HG03469 (cell line): ENCODE data around the gene HEXIM1.

ENCODE experiments used
- ATAC-seq: cut with Tn5 transposase; IDR thresholded peaks from one replicate; pipeline ENCODE4 v1.9.1; 2021; ENCODE audit warnings: mild to moderate bottlenecking, moderate library complexity, moderate number of reproducible peaks; ENCODE audit not compliant: unreplicated experiment

The HEXIM1 gene

GRCh38 chr17:45170931-45171337, 22.7 kb downstream of the HEXIM1 start:
- ATAC-seq = no peak

- no peak for ATAC-seq
These were observed 23.3 kb downstream of the HEXIM1 start for GRCh38 chr17:45171338-45172231.

- no peak for ATAC-seq
These were observed 23.9 kb downstream of the HEXIM1 start for GRCh38 chr17:45172232-45172540.

GRCh38 chr17:45172541-45173286, 24.4 kb downstream of the HEXIM1 start:
- no peak for ATAC-seq

GRCh38 chr17:45175759-45176115, 27.5 kb downstream of the HEXIM1 start:
- no peak for ATAC-seq

- ATAC-seq = no peak
These were observed 29.3 kb downstream of the HEXIM1 start for GRCh38 chr17:45177563-45177962.

- ATAC-seq = no peak
These were observed 35.9 kb downstream of the HEXIM1 start for GRCh38 chr17:45184144-45184543.

GRCh38 chr17:45186801-45187354, 38.6 kb downstream of the HEXIM1 start:
- ATAC-seq = no peak

- ATAC-seq = no peak
These were observed 40.7 kb downstream of the HEXIM1 start for GRCh38 chr17:45189009-45189408.

GRCh38 chr17:45190503-45191255, 42.4 kb downstream of the HEXIM1 start:
- ATAC-seq = no peak

- ATAC-seq = no peak
These were observed 47.1 kb downstream of the HEXIM1 start for GRCh38 chr17:45195424-45195823.

GRCh38 chr17:45197108-45197507, 48.8 kb downstream of the HEXIM1 start:
- ATAC-seq = no peak

GRCh38 chr17:45197555-45198334, 49.5 kb downstream of the HEXIM1 start:
- ATAC-seq = no peak

- no peak for ATAC-seq
These were observed 52.4 kb downstream of the HEXIM1 start for GRCh38 chr17:45200701-45201100.

GRCh38 chr17:45201457-45201856, 53.2 kb downstream of the HEXIM1 start:
- ATAC-seq = no peak
